GM23338 (cell line): ENCODE measurements around the gene EDIL3. TPM values are rescaled to one million over a fixed set of nuclear protein-coding genes. Genes with fewer than 3 reads are reported as not detected.

Experiments
- ATAC-seq: fragments of 200-7000 bp; cut with Tn5 transposase; 3 replicates; pipeline ENCODE4 v1.9.1; 2020
- DNase-seq: peaks from one replicate; pipeline ENCODE4 v3.0.0-alpha.2; 2015; ENCODE audit warnings: low spot score
- H2AFZ ChIP-seq: fragments of 200-600 bp; sonication (generic); 2 replicates; pipeline ENCODE4 v1.8.0; 2016; ENCODE audit warnings: antibody characterized with exemption, mild to moderate bottlenecking, moderate library complexity
- H3F3A ChIP-seq: fragments of 200-600 bp; sonication (generic); replicated peaks from 2 replicates; pipeline ENCODE4 v1.8.0; 2017; ENCODE audit warnings: antibody characterized with exemption, mixed run types, low read depth
- H3K27ac ChIP-seq: fragments of 200-600 bp; sonication (generic); 2 replicates; pipeline ENCODE4 v1.6.1; 2016; ENCODE audit warnings: low read depth
- H3K27me3 ChIP-seq: fragments of 200-600 bp; sonication (generic); 2 replicates; pipeline ENCODE4 v1.8.0; 2016; ENCODE audit warnings: mild to moderate bottlenecking, mixed run types, moderate library complexity; ENCODE audit not compliant: insufficient read depth
- H3K36me3 ChIP-seq: fragments of 200-600 bp; sonication (generic); 2 replicates; pipeline ENCODE4 v1.8.0; 2016; ENCODE audit warnings: mild to moderate bottlenecking; ENCODE audit not compliant: insufficient read depth
- H3K4me1 ChIP-seq: fragments of 200-600 bp; sonication (generic); 2 replicates; pipeline ENCODE4 v1.8.0; 2016; ENCODE audit warnings: mild to moderate bottlenecking, moderate library complexity; ENCODE audit not compliant: insufficient read depth
- H3K4me2 ChIP-seq: fragments of 200-600 bp; sonication (generic); 2 replicates; pipeline ENCODE4 v1.7.1; 2017; ENCODE audit warnings: mixed run types
- H3K4me3 ChIP-seq: fragments of 200-600 bp; sonication (generic); 2 replicates; pipeline ENCODE4 v1.6.1; 2016; ENCODE audit warnings: mixed run types
- H3K79me2 ChIP-seq: fragments of 200-600 bp; sonication (generic); replicated peaks from 2 replicates; pipeline ENCODE4 v1.8.0; 2017; ENCODE audit warnings: mild to moderate bottlenecking; ENCODE audit not compliant: insufficient read depth
- H3K9me2 ChIP-seq: fragments of 200-600 bp; sonication (generic); 2 replicates; pipeline ENCODE4 v1.8.0; 2017; ENCODE audit not compliant: insufficient read depth
- H4K20me1 ChIP-seq: fragments of 200-600 bp; sonication (generic); replicated peaks from 2 replicates; pipeline ENCODE4 v1.8.0; 2017; ENCODE audit warnings: mild to moderate bottlenecking; ENCODE audit not compliant: insufficient read depth
- H3K27ac Mint-ChIP-seq: 2 replicates; pipeline ENCODE4 v1.8.0; 2020; ENCODE audit warnings: inconsistent platforms, mild to moderate bottlenecking, moderate library complexity, mixed read lengths
- H3K27me3 Mint-ChIP-seq: 3 replicates; pipeline ENCODE4 v1.8.0; 2022; ENCODE audit warnings: low read depth, mild to moderate bottlenecking, moderate library complexity, mixed read lengths, inconsistent platforms; ENCODE audit not compliant: insufficient read depth, poor library complexity
- H3K36me3 Mint-ChIP-seq: 3 replicates; pipeline ENCODE4 v1.8.0; 2021; ENCODE audit warnings: low read depth, mild to moderate bottlenecking, inconsistent platforms, moderate library complexity, mixed read lengths
- H3K4me1 Mint-ChIP-seq: 3 replicates; pipeline ENCODE4 v1.8.0; 2020; ENCODE audit warnings: mild to moderate bottlenecking, inconsistent platforms, mixed read lengths
- H3K4me3 Mint-ChIP-seq: 3 replicates; pipeline ENCODE4 v1.8.0; 2021; ENCODE audit warnings: moderate library complexity, mild to moderate bottlenecking, inconsistent platforms, mixed read lengths
- H3K9me3 Mint-ChIP-seq: 3 replicates; pipeline ENCODE4 v1.8.0; 2020; ENCODE audit warnings: moderate library complexity, mild to moderate bottlenecking, inconsistent platforms, mixed read lengths
- CREB1 ChIP-seq: fragments of 250-450 bp; sonication (Bioruptor Pico); IDR thresholded peaks from 2 replicates; pipeline ENCODE4 v1.5.0; 2020; ENCODE audit warnings: low read depth, mild to moderate bottlenecking, moderate library complexity
- ETS1 ChIP-seq: IDR thresholded peaks from 2 replicates; pipeline ENCODE4 v1.6.1; 2016; ENCODE audit warnings: antibody characterized with exemption
- EZH2 ChIP-seq: fragments of 200-600 bp; sonication (generic); IDR thresholded peaks from one replicate; pipeline ENCODE4 v1.8.0; 2017; ENCODE audit warnings: antibody characterized with exemption, mild to moderate bottlenecking, low read depth; ENCODE audit not compliant: unreplicated experiment
- EZH2phosphoT487 ChIP-seq: fragments of 200-600 bp; sonication (generic); IDR thresholded peaks from one replicate; pipeline ENCODE4 v1.8.1; 2018; ENCODE audit warnings: antibody characterized with exemption; ENCODE audit not compliant: unreplicated experiment
- JUNB ChIP-seq: IDR thresholded peaks from one replicate; pipeline ENCODE4 v1.6.1; 2016; ENCODE audit warnings: antibody characterized with exemption; ENCODE audit not compliant: unreplicated experiment
- NANOG ChIP-seq: IDR thresholded peaks from 2 replicates; pipeline ENCODE4 v1.6.1; 2016; ENCODE audit warnings: antibody characterized with exemption, borderline replicate concordance
- POLR2AphosphoS5 ChIP-seq: IDR thresholded peaks from 2 replicates; pipeline ENCODE4 v1.6.1; 2016; ENCODE audit warnings: antibody characterized with exemption, low read depth
- REST ChIP-seq: IDR thresholded peaks from one replicate; pipeline ENCODE4 v1.6.1; 2018; ENCODE audit warnings: antibody characterized with exemption; ENCODE audit not compliant: unreplicated experiment
- STAT1 ChIP-seq: IDR thresholded peaks from one replicate; pipeline ENCODE4 v1.6.1; 2016; ENCODE audit warnings: antibody characterized with exemption; ENCODE audit not compliant: unreplicated experiment
- ZNF114 ChIP-seq: fragments of 250-450 bp; sonication (Bioruptor Pico); IDR thresholded peaks from 2 replicates; pipeline ENCODE4 v1.5.0; 2020; ENCODE audit warnings: mild to moderate bottlenecking, moderate library complexity
- ZNF331 ChIP-seq: fragments of 250-450 bp; sonication (Bioruptor Pico); IDR thresholded peaks from 2 replicates; pipeline ENCODE4 v1.5.0; 2020; ENCODE audit warnings: low read depth, mild to moderate bottlenecking, moderate library complexity
- polyA plus RNA-seq: library from polyadenylated mRNA; unstranded; fragments of >200 nt; fragmentation: Nextera tagmentation; extraction: Ambion mirVana; gene quantifications from 2 replicates; pipeline ENCODE4 v1.2.1, GENCODE V29; 2016
- total RNA-seq: library from RNA; depleted of rRNA; stranded (reverse); fragments of >200 nt; shearing (Covaris generic); gene quantifications from 2 replicates; pipeline ENCODE4 v1.2.3, GENCODE V29; 2014
- TF ChIP-seq, protein P1 (sequence below), 2 experiments: fragments of 200-600 bp in 1 of 2; sonication (generic) in 1 of 2; conservative IDR thresholded peaks; 2 replicates each; pipeline versions ENCODE4 v1.5.1 to v1.6.1; 2016 to 2017; ENCODE audit warnings: antibody characterized with exemption in 2 of 2, low read depth in 2 of 2, mild to moderate bottlenecking in 2 of 2, moderate library complexity in 1 of 2
- TF ChIP-seq, protein P2 (sequence below): fragments of 250-450 bp; sonication (Bioruptor Pico); IDR thresholded peaks from 2 replicates; pipeline ENCODE4 v1.5.0; 2020; ENCODE audit warnings: mild to moderate bottlenecking, moderate library complexity

EDIL3 gene
- total and polyA plus RNA-seq, 2 experiments from 2014 or later = 43.3 to 61.9 TPM

DNA sequence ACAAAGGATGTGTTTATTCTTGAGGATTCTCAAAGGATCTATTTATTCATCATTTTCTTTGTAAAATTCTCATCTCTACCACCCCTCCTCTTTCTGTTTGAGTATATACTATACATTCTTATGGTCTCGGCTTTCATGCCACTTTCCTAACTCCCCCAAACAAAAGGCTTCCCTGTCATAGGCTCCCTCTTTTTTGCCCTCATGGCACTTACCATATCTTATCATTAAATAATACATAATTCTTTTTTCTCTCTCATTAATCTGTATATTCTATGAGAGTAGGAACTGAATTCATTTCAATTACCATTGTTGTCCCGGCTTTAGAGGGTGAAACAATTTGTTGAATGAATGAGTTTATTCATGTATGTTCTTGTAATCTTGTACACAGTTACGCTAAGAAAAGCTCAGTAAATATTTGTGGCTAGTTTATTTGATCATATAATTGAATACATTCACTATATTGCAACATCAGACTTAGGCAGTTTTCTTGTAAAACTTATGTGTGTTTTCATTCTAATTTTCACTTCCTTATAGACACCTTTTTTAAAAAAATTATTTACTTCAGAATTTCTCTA is 254.6 kb downstream of the EDIL3 start:
- no peaks in the 10 kb centered on the region for H3K79me2 ChIP-seq
- H3K27ac Mint-ChIP-seq = no peak overlapping the region
- H4K20me1 ChIP-seq = 0 out of 2 replicates have a peak, but pooled peaks cover 1% of the 10 kb centered on the region
- H3K4me3 ChIP-seq = no peak overlapping the region
- H3K9me3 Mint-ChIP-seq = no peaks in the 10 kb centered on the region
- no peaks in the 10 kb centered on the region for H3K9me2 ChIP-seq
- no peaks in the 10 kb centered on the region for H3K36me3 Mint-ChIP-seq
- H3K27ac ChIP-seq = no peak overlapping the region
- DNase-seq = no peak
- no peaks in the 10 kb centered on the region for H3K4me1 Mint-ChIP-seq
- H3K27me3 ChIP-seq = no peaks in the 10 kb centered on the region
- ATAC-seq = no peak
- H3K27me3 Mint-ChIP-seq = no peaks in the 10 kb centered on the region
- no peak overlapping the region for H2AFZ ChIP-seq
- no peak for TF ChIP-seq EZH2
- no peak for TF ChIP-seq STAT1
- TF ChIP-seq POLR2AphosphoS5 = no peak
- TF ChIP-seq, protein P1, sequence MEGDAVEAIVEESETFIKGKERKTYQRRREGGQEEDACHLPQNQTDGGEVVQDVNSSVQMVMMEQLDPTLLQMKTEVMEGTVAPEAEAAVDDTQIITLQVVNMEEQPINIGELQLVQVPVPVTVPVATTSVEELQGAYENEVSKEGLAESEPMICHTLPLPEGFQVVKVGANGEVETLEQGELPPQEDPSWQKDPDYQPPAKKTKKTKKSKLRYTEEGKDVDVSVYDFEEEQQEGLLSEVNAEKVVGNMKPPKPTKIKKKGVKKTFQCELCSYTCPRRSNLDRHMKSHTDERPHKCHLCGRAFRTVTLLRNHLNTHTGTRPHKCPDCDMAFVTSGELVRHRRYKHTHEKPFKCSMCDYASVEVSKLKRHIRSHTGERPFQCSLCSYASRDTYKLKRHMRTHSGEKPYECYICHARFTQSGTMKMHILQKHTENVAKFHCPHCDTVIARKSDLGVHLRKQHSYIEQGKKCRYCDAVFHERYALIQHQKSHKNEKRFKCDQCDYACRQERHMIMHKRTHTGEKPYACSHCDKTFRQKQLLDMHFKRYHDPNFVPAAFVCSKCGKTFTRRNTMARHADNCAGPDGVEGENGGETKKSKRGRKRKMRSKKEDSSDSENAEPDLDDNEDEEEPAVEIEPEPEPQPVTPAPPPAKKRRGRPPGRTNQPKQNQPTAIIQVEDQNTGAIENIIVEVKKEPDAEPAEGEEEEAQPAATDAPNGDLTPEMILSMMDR (conservative IDR thresholded peaks at IDR 0.05; ENCODE audit: low read depth in 2 of 2) = no peak
- TF ChIP-seq, protein P2, sequence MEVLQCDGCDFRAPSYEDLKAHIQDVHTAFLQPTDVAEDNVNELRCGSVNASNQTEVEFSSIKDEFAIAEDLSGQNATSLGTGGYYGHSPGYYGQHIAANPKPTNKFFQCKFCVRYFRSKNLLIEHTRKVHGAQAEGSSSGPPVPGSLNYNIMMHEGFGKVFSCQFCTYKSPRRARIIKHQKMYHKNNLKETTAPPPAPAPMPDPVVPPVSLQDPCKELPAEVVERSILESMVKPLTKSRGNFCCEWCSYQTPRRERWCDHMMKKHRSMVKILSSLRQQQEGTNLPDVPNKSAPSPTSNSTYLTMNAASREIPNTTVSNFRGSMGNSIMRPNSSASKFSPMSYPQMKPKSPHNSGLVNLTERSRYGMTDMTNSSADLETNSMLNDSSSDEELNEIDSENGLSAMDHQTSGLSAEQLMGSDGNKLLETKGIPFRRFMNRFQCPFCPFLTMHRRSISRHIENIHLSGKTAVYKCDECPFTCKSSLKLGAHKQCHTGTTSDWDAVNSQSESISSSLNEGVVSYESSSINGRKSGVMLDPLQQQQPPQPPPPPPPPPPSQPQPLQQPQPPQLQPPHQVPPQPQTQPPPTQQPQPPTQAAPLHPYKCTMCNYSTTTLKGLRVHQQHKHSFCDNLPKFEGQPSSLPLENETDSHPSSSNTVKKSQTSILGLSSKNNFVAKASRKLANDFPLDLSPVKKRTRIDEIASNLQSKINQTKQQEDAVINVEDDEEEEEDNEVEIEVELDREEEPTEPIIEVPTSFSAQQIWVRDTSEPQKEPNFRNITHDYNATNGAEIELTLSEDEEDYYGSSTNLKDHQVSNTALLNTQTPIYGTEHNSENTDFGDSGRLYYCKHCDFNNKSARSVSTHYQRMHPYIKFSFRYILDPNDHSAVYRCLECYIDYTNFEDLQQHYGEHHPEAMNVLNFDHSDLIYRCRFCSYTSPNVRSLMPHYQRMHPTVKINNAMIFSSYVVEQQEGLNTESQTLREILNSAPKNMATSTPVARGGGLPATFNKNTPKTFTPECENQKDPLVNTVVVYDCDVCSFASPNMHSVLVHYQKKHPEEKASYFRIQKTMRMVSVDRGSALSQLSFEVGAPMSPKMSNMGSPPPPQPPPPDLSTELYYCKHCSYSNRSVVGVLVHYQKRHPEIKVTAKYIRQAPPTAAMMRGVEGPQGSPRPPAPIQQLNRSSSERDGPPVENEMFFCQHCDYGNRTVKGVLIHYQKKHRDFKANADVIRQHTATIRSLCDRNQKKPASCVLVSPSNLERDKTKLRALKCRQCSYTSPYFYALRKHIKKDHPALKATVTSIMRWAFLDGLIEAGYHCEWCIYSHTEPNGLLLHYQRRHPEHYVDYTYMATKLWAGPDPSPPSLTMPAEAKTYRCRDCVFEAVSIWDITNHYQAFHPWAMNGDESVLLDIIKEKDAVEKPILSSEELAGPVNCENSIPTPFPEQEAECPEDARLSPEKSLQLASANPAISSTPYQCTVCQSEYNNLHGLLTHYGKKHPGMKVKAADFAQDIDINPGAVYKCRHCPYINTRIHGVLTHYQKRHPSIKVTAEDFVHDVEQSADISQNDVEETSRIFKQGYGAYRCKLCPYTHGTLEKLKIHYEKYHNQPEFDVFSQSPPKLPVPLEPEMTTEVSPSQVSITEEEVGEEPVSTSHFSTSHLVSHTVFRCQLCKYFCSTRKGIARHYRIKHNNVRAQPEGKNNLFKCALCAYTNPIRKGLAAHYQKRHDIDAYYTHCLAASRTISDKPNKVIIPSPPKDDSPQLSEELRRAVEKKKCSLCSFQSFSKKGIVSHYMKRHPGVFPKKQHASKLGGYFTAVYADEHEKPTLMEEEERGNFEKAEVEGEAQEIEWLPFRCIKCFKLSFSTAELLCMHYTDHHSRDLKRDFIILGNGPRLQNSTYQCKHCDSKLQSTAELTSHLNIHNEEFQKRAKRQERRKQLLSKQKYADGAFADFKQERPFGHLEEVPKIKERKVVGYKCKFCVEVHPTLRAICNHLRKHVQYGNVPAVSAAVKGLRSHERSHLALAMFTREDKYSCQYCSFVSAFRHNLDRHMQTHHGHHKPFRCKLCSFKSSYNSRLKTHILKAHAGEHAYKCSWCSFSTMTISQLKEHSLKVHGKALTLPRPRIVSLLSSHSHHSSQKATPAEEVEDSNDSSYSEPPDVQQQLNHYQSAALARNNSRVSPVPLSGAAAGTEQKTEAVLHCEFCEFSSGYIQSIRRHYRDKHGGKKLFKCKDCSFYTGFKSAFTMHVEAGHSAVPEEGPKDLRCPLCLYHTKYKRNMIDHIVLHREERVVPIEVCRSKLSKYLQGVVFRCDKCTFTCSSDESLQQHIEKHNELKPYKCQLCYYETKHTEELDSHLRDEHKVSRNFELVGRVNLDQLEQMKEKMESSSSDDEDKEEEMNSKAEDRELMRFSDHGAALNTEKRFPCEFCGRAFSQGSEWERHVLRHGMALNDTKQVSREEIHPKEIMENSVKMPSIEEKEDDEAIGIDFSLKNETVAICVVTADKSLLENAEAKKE (CRISPR knock-in tag) = no peak
- no peak for TF ChIP-seq REST
- TF ChIP-seq JUNB = no peak
- no peak for TF ChIP-seq EZH2phosphoT487
- no peak for TF ChIP-seq CREB1 (CRISPR knock-in tag)
- TF ChIP-seq ZNF114 = no peak
- no peak for TF ChIP-seq NANOG
- no peak for TF ChIP-seq ETS1
- no peak for TF ChIP-seq ZNF331 (CRISPR knock-in tag)
- no peak overlapping the region for H3K4me2 ChIP-seq
- H3K4me3 Mint-ChIP-seq = no peak overlapping the region
- no peaks in the 10 kb centered on the region for H3F3A ChIP-seq
- H3K36me3 ChIP-seq = no peaks in the 10 kb centered on the region
- H3K4me1 ChIP-seq = no peaks in the 10 kb centered on the region
